ENCODE data around the gene SUSD3.

The SUSD3 gene

DNA sequence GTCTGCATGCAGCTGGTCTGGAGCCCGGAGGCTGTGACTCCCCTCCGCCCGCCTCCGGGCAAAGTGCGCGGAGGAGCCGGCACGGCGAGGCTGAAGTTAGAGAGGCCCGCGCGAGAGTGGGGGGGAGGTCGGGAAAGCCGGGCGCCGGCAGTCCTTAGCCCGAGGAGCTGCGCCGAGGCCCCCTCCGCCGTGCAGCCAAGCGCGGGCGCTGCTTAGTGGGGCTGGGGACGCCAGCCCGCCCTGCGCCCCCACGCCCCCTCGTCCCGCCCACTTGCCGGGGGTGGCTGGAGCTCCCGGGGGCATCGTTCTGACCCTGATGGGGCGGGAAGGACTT is 75.1 kb downstream of the SUSD3 start:
- ATAC-seq (ENCODE audit: insufficient read depth, low read depth): peak; percentile 50

DNA sequence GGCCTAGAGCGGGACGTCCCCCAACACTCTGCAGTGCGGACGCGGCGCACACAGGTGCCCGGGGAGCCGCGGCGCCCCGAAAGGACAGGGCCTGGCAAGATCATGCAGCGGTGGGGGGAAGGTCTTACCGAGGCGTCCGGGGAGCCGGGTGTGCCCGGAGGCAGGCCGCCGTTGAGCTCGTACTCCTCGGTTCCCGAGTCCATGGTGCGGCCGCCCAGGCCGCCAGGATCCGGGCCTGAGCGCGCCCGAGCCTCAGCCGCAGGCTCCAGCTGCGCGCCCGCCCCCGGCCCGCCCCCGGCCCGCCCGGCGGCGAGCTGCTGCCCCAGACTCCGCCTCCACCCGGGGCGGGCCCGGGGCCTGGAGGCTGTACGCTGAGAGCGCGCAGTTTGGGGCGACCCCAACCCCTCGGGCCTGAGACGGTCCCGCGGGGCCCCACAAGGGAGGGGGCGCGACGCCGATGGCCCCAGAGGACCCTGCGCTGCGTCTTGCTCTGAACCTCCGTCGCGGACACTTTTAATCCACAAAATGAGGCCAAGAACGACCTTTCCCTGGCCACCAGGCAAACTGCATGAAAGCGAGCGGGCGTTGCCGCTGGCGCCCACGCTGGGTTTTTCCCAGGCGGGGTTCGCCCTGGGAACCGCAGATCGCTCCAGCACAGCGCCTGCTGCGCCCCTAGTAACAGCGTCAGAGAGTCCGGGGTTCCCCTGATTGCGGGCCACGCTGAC is 75.7 kb downstream of the SUSD3 start, which contains the start of gene NINJ1:
Gene NINJ1, minus strand, starts transcription at position 237 of the 725 bp plus-strand sequence. Its CDS starts 34 bp downstream, at position 203.
- no peaks in the 10 kb centered on the region for H3K27me3 ChIP-seq (ENCODE audit: insufficient read depth, low read length, poor library complexity)
- ATAC-seq (ENCODE audit: insufficient read depth, low read depth) (peak; percentile 94), DNase-seq (peak; percentile 67)
- H3K9me3 ChIP-seq (ENCODE audit: insufficient read depth, low read length, severe bottlenecking): no peaks in the 10 kb centered on the region
- H2AFZ ChIP-seq (ENCODE audit: low read depth, low read length): peak within 1 kb of the TSS; percentile 94
- peak within 1 kb of the TSS; percentile 76 for H3K9ac ChIP-seq (ENCODE audit: low read depth, low read length)
- peak within 1 kb of the TSS; percentile 78 for H3K4me2 ChIP-seq (ENCODE audit: insufficient read depth, low read length)
- H3K4me1 ChIP-seq (ENCODE audit: insufficient read depth, low read length): peaks cover 30% of the 10 kb centered on the region
- H3K4me3 ChIP-seq (ENCODE audit: low read depth in 1 of 2, low read length in 2 of 2): peak within 1 kb of the TSS; percentile 58 to 89
- H3K36me3 ChIP-seq (ENCODE audit: insufficient read depth, low read length): no peaks in the 10 kb centered on the region
- TF ChIP-seq, protein P1, sequence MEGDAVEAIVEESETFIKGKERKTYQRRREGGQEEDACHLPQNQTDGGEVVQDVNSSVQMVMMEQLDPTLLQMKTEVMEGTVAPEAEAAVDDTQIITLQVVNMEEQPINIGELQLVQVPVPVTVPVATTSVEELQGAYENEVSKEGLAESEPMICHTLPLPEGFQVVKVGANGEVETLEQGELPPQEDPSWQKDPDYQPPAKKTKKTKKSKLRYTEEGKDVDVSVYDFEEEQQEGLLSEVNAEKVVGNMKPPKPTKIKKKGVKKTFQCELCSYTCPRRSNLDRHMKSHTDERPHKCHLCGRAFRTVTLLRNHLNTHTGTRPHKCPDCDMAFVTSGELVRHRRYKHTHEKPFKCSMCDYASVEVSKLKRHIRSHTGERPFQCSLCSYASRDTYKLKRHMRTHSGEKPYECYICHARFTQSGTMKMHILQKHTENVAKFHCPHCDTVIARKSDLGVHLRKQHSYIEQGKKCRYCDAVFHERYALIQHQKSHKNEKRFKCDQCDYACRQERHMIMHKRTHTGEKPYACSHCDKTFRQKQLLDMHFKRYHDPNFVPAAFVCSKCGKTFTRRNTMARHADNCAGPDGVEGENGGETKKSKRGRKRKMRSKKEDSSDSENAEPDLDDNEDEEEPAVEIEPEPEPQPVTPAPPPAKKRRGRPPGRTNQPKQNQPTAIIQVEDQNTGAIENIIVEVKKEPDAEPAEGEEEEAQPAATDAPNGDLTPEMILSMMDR (IDR thresholded peaks at IDR 0.05; ENCODE audit: borderline replicate concordance, extremely low read depth, low read length, poor library complexity, severe bottlenecking): no peak
- no peak for TF ChIP-seq EZH2 (IDR thresholded peaks at IDR 0.05; ENCODE audit: borderline replicate concordance, low read depth, low read length, severe bottlenecking)
- peak within 1 kb of the TSS; percentile 74 for H3K27ac ChIP-seq (ENCODE audit: low read length)
- peaks cover 10% of the 10 kb centered on the region; the same call in 1 of the 2 replicates for H3K79me2 ChIP-seq (ENCODE audit: insufficient read depth, low read length)
- H4K20me1 ChIP-seq (ENCODE audit: insufficient read depth, low read length): peaks cover 22% of the 10 kb centered on the region

More for the DNA sequence above, 75.1 kb downstream of the SUSD3 start:
- peak overlapping the region; percentile 78 for H3K4me2 ChIP-seq (ENCODE audit: insufficient read depth, low read length)
- peaks cover 22% of the 10 kb centered on the region for H4K20me1 ChIP-seq (ENCODE audit: insufficient read depth, low read length)
- DNase-seq: peak; percentile 41
- H3K27me3 ChIP-seq (ENCODE audit: insufficient read depth, low read length, poor library complexity): no peaks in the 10 kb centered on the region
- no peaks in the 10 kb centered on the region for H3K36me3 ChIP-seq (ENCODE audit: insufficient read depth, low read length)
- H3K4me3 ChIP-seq (ENCODE audit: low read depth in 1 of 2, low read length in 2 of 2): peak overlapping the region; percentile 58 to 89
- H3K27ac ChIP-seq (ENCODE audit: low read length): peak overlapping the region; percentile 62
- H3K9me3 ChIP-seq (ENCODE audit: insufficient read depth, low read length, severe bottlenecking): no peaks in the 10 kb centered on the region
- H3K9ac ChIP-seq (ENCODE audit: low read depth, low read length): peak overlapping the region; percentile 76
- TF ChIP-seq, protein P1 (IDR thresholded peaks at IDR 0.05; ENCODE audit: borderline replicate concordance, extremely low read depth, low read length, poor library complexity, severe bottlenecking): no peak
- no peak for TF ChIP-seq EZH2 (IDR thresholded peaks at IDR 0.05; ENCODE audit: borderline replicate concordance, low read depth, low read length, severe bottlenecking)
- peaks cover 10% of the 10 kb centered on the region; the same call in 1 of the 2 replicates for H3K79me2 ChIP-seq (ENCODE audit: insufficient read depth, low read length)
- H3K4me1 ChIP-seq (ENCODE audit: insufficient read depth, low read length): peaks cover 30% of the 10 kb centered on the region
- H2AFZ ChIP-seq (ENCODE audit: low read depth, low read length): peak overlapping the region; percentile 94
